Germinal center (tissue), 1 donor: Measurements from ENCODE around the gene SERGEF.

Source experiments
- DNase-seq: peaks from one replicate; pipeline ENCODE4 v3.0.0; 2012; ENCODE audit warnings: mixed read lengths, low spot score

SERGEF gene

GRCh38 chr11:17812091-17812864 lies 200.6 kb downstream of the SERGEF start:
- no peak for DNase-seq

GRCh38 chr11:17811352-17811751 lies 201.5 kb downstream of the SERGEF start:
- DNase-seq, result no peak

GRCh38 chr11:17810746-17811145 lies 202.1 kb downstream of the SERGEF start:
- no peak for DNase-seq

- DNase-seq, result no peak
Measured at GRCh38 chr11:17810041-17810440, 202.8 kb downstream of the SERGEF start.

GRCh38 chr11:17807034-17807433 lies 205.8 kb downstream of the SERGEF start:
- no peak for DNase-seq

- no peak for DNase-seq
Measured at GRCh38 chr11:17805873-17806272, 207.0 kb downstream of the SERGEF start.

- no peak for DNase-seq
Measured at GRCh38 chr11:17805043-17805442, 207.8 kb downstream of the SERGEF start.

- no peak for DNase-seq
Measured at GRCh38 chr11:17803754-17804334, 209.0 kb downstream of the SERGEF start.

- DNase-seq, result no peak
Measured at GRCh38 chr11:17802491-17802890, 210.4 kb downstream of the SERGEF start.

- DNase-seq, result no peak
Measured at GRCh38 chr11:17801166-17801565, 211.7 kb downstream of the SERGEF start.

GRCh38 chr11:17799147-17799546 lies 213.7 kb downstream of the SERGEF start:
- no peak for DNase-seq

GRCh38 chr11:17798716-17799115 lies 214.1 kb downstream of the SERGEF start:
- no peak for DNase-seq

GRCh38 chr11:17798253-17798652 lies 214.6 kb downstream of the SERGEF start:
- DNase-seq, result no peak

- DNase-seq, result no peak
Measured at GRCh38 chr11:17796154-17796553, 216.7 kb downstream of the SERGEF start.

GRCh38 chr11:17794981-17795380 lies 217.9 kb downstream of the SERGEF start:
- no peak for DNase-seq

- no peak for DNase-seq
Measured at GRCh38 chr11:17793642-17794170, 219.1 kb downstream of the SERGEF start.

- no peak for DNase-seq
Measured at GRCh38 chr11:17792161-17792560, 220.7 kb downstream of the SERGEF start.

- no peak for DNase-seq
Measured at GRCh38 chr11:17791144-17791543, 221.7 kb downstream of the SERGEF start.

GRCh38 chr11:17790453-17790852 lies 222.4 kb downstream of the SERGEF start:
- no peak for DNase-seq

- no peak for DNase-seq
Measured at GRCh38 chr11:17788084-17788483, 224.8 kb downstream of the SERGEF start.

- DNase-seq, result no peak
Measured at GRCh38 chr11:17786824-17787525, 225.9 kb downstream of the SERGEF start.

GRCh38 chr11:17783878-17784277 lies 229.0 kb downstream of the SERGEF start:
- DNase-seq, result no peak
